Kidney epithelial cell (primary cell): ENCODE results near the gene ZNF578. TPM values are rescaled to one million over a fixed set of nuclear protein-coding genes. Genes with fewer than 3 reads are reported as not detected.
"Not testable (repeated sequence)": the region's sequence is repeated elsewhere in the genome, so short reads cannot be mapped to it uniquely, and the experiment has no call there.

ENCODE experiments used
- DNase-seq: peaks from one replicate; pipeline ENCODE4 v3.0.0-alpha.2; 2010; ENCODE audit warnings: low read depth
- H3K27me3 ChIP-seq: 2 replicates; pipeline ENCODE4 v1.6.0; 2011; ENCODE audit warnings: low read length; ENCODE audit not compliant: control insufficient read depth, insufficient read depth
- H3K36me3 ChIP-seq: 2 replicates; pipeline ENCODE4 v1.5.1; 2011; ENCODE audit warnings: low read length; ENCODE audit not compliant: control insufficient read depth, insufficient read depth
- H3K4me3 ChIP-seq: 2 replicates; pipeline ENCODE4 v1.5.1; 2011; ENCODE audit warnings: low read depth, mild to moderate bottlenecking, control low read depth, low read length
- total RNA-seq: library from RNA; depleted of rRNA; stranded (reverse); fragments of >200 nt; gene quantifications from 2 replicates; pipeline ENCODE4 v1.2.3, GENCODE V29; 2015
- TF ChIP-seq, protein P1 (sequence below): IDR thresholded peaks from 2 replicates; pipeline ENCODE4 v1.5.1; 2011; ENCODE audit warnings: mild to moderate bottlenecking, moderate library complexity, low read length, control low read depth, inconsistent platforms; ENCODE audit not compliant: insufficient read depth, poor library complexity, severe bottlenecking

Gene ZNF578
- total RNA-seq, 1 donor from 2014 or later: 4.0 TPM

DNA sequence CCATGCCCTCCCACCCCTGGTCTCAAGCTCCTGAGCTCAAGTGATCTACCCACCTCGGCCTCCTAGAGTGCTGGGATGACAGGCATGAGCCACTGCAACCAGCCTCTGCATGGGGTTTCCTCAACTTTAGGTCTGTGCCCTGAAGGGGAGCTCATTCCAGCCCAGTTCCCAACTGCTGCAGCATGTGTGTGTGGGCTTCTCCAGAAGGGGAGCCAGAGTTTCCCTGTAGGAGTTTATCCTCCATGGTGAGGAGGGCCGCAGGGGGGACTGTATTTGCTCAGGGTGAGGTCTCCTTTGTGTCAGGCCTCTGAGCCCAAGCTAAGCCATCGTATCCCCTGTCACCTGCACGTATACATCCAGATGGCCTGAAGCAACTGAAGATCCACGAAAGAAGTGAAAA is 62.8 kb downstream of the ZNF578 start:
- Histone ChIP-seq H3K4me3 (no peak overlapping the region), H3K27me3 (no peaks in the 10 kb centered on the region), H3K36me3 (no peaks in the 10 kb centered on the region)
- no peak for DNase-seq
- TF ChIP-seq, protein P1, sequence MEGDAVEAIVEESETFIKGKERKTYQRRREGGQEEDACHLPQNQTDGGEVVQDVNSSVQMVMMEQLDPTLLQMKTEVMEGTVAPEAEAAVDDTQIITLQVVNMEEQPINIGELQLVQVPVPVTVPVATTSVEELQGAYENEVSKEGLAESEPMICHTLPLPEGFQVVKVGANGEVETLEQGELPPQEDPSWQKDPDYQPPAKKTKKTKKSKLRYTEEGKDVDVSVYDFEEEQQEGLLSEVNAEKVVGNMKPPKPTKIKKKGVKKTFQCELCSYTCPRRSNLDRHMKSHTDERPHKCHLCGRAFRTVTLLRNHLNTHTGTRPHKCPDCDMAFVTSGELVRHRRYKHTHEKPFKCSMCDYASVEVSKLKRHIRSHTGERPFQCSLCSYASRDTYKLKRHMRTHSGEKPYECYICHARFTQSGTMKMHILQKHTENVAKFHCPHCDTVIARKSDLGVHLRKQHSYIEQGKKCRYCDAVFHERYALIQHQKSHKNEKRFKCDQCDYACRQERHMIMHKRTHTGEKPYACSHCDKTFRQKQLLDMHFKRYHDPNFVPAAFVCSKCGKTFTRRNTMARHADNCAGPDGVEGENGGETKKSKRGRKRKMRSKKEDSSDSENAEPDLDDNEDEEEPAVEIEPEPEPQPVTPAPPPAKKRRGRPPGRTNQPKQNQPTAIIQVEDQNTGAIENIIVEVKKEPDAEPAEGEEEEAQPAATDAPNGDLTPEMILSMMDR: no peak

DNA sequence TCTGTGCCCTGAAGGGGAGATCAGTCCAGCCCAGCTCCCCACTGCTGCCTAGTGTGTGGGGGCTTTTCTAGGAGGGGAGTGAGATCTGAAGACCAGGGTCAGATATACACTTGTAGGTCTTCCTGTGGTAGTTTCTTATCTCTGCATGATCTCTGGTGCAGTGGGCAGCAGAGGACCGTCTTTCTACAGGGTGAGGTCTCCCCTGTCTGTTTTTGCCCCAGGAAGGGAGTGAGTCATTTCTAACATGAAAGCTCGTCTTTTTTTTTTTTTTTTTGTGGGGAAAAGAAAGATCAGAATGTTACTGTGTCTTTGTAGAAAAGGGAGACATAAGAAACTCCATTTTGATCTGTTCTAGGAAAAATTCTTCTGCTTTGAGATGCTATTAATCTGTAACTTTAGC is 65.3 kb downstream of the ZNF578 start:
- TF ChIP-seq, protein P1: no peak
- H3K27me3 ChIP-seq: no peaks in the 10 kb centered on the region
- no peaks in the 10 kb centered on the region for H3K36me3 ChIP-seq
- DNase-seq: no peak
- no peak overlapping the region for H3K4me3 ChIP-seq

DNA sequence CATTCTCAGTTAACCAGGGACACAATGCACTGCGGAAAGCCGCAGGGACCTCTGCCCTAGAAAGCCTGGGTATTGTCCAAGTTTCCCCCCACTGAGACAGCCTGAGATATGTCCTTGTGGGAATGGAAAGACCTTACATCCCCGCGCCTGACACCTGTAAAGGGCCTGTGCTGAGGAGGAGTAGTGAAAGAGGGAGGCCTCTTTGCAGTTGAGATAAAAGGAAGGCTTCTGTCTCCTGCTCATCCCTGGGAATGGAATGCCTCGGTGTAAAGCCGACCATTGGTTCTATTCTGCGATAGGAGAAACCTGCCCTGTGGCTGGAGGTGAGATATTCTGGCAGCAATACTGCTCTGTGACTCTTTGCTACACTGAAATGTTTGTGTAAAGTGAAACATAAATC is 65.8 kb downstream of the ZNF578 start:
- not testable (repeated sequence) for H3K4me3 ChIP-seq, H3K36me3 ChIP-seq, H3K27me3 ChIP-seq, DNase-seq

DNA sequence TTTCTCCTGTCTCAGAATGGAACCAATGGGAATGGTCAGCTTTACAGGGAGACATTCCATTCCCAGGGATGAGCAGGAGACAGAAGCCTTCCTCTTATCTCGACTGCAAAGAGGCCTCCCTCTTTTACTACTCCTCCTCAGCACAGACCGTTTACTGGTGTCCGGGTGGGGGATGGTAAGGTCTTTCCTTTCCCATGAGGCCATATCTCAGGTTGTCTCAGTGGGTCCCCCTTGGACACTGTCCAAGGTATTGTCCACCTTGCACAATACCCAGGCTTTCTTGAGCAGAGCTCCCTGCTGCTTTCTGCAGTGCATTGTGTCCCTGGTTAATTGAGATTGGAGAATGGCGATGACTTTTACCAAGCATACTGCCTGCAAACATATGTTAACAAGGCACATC is 66.7 kb downstream of the ZNF578 start:
- H3K4me3 ChIP-seq: no peak overlapping the region
- DNase-seq: no peak
- TF ChIP-seq, protein P1: no peak
- H3K36me3 ChIP-seq: no peaks in the 10 kb centered on the region
- H3K27me3 ChIP-seq: no peaks in the 10 kb centered on the region

DNA sequence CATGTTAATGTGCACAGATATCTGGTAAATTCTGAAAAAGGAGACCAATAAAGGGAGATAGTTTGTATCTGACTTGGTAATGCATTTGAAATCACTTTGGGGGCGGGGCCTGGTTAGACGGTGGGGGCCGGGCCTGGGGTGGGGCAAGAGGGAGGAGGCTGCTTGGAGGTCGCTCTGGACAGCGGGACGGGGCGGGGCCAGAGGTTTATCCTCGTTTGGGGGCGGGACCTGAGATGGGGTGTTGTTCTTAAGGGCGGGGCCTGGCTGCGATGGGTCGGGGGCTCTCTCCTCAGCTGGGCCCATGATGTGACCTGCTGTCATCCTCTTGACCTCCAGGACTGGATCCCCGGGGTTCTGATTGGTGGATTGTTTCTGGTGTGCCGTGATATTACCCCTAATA is 69.2 kb downstream of the ZNF578 start:
- Histone ChIP-seq H3K36me3 (no peaks in the 10 kb centered on the region), H3K27me3 (no peaks in the 10 kb centered on the region), H3K4me3 (no peak overlapping the region)
- TF ChIP-seq, protein P1: no peak
- DNase-seq: no peak

DNA sequence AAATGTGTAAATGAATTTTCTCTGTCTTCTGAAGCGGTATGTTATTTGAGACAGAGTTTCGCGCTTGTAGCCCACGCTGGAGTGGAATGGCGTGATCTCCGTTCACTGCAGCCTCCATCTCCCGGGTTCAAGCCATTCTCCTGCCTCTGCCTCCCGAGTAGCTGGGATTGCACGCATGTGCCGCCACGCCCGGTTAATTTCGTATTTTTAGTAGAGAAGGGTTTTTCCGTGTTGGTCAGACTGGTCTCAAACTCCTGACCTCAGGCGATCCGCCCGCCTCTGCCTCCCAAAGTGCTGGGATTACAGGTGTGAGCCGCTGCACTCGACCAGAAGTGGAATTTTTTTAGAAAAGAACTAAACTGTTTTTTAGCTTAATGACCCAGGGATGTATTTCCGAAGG is 70.7 kb downstream of the ZNF578 start:
- TF ChIP-seq, protein P1: no peak
- Histone ChIP-seq H3K4me3 (no peak overlapping the region), H3K27me3 (no peaks in the 10 kb centered on the region), H3K36me3 (no peaks in the 10 kb centered on the region)
- DNase-seq: no peak
